GM18520 (cell line): ENCODE results near the gene PDE4D.

Source experiments
- ATAC-seq: cut with Tn5 transposase; IDR thresholded peaks from one replicate; pipeline ENCODE4 v1.9.1; 2021; ENCODE audit not compliant: unreplicated experiment

PDE4D gene

GRCh38 chr5:59562756-59563389 is 330.7 kb downstream of the PDE4D start:
- peak; percentile 84 for ATAC-seq

- no peak for ATAC-seq
Observed at GRCh38 chr5:59560553-59560952, 333.0 kb downstream of the PDE4D start.

DNA sequence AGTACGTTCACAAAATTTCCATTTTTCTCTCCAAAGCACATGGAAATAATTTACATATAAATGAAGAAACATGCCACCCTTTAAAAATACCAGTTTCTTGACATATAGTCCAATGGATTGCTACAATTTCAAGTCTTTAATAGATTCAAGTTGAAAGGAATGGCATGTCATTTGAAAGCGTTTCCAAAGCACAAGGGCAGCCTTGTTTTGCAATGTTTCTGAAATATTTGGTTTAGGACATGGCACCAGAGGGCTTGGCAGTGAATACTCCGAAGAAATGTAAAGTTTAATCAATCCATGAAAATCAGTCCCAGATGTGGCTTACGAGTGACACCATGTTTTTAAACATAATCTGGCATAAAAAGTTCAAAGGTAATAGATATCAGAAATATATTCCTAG is 333.7 kb downstream of the PDE4D start:
- no peak for ATAC-seq

DNA sequence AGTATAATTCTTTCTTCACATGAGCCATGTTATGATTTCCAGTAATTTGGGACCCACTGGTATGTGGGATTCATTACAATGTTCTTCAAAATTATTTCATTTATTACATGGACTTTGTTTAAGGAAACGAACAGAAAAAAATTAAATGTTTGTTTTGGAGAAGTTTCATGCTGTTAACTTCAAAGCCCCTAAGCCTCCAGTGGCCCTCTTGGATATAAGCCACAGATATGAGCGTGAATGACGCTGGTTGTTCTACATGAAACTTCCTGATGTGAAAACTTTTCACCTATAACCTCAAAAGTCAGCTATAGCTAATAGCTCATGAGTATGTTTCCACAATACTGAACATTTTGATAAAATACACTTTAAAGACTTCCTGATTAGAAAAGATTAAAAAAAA is 334.2 kb downstream of the PDE4D start:
- ATAC-seq: no peak

DNA sequence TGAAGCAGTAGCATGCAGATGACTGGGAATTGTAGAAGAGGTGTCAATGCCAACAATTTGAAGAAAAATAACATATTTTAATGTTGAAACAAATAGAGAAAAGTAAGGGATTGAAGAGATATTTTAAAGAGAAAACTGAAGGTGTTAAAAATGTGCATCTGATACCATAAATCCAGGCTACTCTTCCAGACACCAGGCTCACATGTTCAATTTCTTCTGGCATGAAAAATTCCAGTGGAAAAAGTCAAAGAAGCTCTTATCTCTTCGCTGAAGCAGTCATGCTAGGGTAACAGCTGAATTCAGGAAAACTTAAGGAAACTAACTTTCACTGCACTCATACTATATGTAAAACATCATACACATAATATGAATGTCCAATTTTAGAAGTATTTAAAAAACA is 335.0 kb downstream of the PDE4D start:
- ATAC-seq: no peak

- ATAC-seq: no peak
Observed at GRCh38 chr5:59557572-59557971, 336.0 kb downstream of the PDE4D start.

DNA sequence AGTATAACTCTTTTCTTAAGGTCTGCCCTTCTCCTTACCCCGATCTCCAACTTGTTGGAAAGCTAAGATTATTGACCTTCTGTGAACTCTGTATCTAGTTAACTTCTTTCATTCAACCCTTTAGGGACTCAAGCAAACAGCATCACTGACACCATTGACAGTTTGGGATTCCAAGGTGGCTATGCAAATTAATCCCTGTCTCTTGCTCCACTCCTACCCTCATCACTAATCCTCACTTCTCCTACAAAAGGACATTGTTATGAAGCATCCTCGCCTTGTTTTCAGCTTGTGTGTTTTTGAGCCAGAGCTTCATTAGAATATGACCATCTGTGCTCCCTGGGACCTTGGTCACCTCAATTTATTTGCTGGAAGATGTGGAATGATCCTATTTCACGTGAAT is 337.9 kb downstream of the PDE4D start:
- no peak for ATAC-seq

- no peak for ATAC-seq
Observed at GRCh38 chr5:59554501-59554900, 339.0 kb downstream of the PDE4D start.

DNA sequence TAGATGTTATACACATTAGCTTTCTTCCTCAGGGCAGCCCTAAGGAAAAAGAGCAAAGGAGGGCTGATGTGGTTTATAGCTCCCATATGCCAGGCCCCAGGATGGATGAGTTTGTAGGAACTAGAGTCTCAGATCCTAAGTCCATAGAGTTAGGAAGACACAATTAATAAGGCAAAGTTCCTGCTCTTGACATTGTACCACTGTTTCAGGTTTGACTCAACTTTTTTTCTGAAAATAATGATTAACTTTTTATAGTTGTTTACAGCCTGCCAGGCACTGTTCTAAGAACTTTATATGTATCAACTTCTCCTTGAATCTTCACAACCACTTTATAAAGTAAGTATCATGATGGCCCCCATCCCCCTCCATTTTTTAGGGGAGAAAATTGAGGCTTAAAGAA is 339.5 kb downstream of the PDE4D start:
- ATAC-seq: no peak

DNA sequence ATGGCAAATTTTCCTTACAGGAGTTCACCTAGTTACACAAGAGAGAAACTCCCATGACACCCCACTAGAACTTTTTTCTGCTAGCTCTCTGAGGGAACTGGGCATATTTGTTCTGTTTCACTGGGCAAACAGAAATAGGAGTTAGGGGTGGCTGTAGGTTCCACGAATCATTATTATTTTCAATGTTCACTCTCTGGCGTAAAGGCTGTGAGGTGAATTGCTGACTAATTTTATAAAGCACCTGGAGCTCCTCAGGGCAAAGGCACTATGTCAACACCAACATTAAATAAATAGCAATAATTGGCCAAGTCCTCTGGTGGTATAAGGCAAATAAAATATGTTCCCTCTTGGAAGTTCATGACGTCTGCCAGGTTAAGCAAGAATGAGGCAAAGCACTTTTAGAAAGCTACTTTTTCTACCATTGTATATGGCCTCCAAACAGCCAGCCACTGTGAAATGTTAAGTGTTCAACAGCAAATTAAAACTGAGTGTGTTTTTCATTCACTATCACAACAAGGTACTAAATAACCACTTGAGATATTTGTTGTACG is 344.6 kb downstream of the PDE4D start:
- no peak for ATAC-seq

DNA sequence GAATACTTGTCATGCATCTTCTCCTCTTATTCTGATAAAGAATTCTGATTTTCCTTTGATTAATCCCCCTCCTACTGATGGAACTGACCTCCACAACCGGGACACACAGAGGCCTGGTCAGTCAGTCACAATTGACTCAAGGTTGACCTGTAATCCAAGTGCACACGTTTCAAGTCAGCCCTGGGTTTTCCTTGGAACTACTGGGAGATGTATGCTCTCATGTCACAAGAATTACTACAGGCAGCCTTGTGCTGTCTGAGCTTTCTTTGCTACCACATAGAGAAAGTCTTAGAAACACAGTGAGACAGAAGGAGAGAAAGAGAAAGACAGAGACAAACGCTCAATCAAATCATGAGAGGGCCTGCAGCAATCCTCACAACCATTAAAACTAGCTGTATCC is 345.8 kb downstream of the PDE4D start:
- no peak for ATAC-seq

GRCh38 chr5:59544573-59544972 is 349.0 kb downstream of the PDE4D start:
- no peak for ATAC-seq

- ATAC-seq: no peak
Observed at GRCh38 chr5:59543821-59544442, 349.6 kb downstream of the PDE4D start.

- no peak for ATAC-seq
Observed at GRCh38 chr5:59542851-59543820, 350.4 kb downstream of the PDE4D start.

DNA sequence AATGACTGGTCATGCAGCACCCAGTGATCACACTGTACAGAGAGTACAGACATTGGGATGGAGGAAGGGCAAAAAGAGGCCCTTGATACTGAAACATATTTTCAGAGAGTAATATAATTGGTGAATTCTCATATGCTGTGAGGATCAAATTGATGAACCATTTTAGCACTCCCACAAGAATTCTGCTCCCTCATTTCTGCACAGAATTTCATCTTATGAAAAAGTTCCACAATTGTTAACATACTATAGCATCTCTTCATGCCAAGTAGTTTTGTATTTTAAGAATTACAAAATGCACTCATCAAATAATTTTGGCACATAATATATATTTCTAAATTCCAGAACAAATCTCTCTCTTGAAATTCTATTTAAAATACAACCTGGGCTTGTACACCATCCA is 351.2 kb downstream of the PDE4D start:
- ATAC-seq: no peak

GRCh38 chr5:59540366-59540765 is 353.2 kb downstream of the PDE4D start:
- no peak for ATAC-seq

- ATAC-seq: no peak
Observed at GRCh38 chr5:59538750-59539121, 354.8 kb downstream of the PDE4D start.

GRCh38 chr5:59537961-59538749 is 355.4 kb downstream of the PDE4D start:
- ATAC-seq: no peak

GRCh38 chr5:59536875-59537274 is 356.7 kb downstream of the PDE4D start:
- ATAC-seq: no peak

GRCh38 chr5:59535561-59535960 is 358.0 kb downstream of the PDE4D start:
- ATAC-seq: no peak

GRCh38 chr5:59533730-59534108 is 359.8 kb downstream of the PDE4D start:
- ATAC-seq: no peak
